ENCODE measurements around the gene METTL15.
"Not testable (repeated sequence)": the region's sequence is repeated elsewhere in the genome, so short reads cannot be mapped to it uniquely, and the experiment has no call there.

METTL15 gene

GRCh38 chr11:28110108-28110820 is 2.1 kb downstream of the METTL15 start:
- peak; percentile 29 for DNase-seq (ENCODE audit: low read depth)

- DNase-seq (ENCODE audit: low read depth) = no peak
Measured at GRCh38 chr11:28110821-28111200, 2.6 kb downstream of the METTL15 start.

- no peak for DNase-seq (ENCODE audit: low read depth)
Measured at GRCh38 chr11:28114116-28114515, 5.9 kb downstream of the METTL15 start.

DNA sequence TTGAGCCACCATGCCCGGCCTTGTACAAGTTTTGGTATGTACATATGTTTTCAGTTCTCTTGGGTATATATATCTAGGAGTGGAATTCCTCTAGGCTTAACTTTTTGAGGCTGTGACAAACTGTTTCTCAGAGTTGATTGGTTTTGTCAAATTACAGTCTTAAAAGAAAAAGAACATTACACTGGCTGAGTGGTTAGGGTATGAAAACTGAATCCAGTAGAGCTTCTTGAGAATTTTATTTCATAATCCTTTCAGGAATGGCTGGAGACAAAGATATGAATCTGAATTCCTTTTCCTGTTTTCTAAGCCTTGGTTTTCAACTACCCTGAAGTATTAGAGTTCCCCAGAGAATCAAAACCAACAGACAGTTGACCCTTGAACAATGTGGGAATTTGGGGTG is 6.5 kb downstream of the METTL15 start:
- no peak for DNase-seq (ENCODE audit: low read depth)

DNA sequence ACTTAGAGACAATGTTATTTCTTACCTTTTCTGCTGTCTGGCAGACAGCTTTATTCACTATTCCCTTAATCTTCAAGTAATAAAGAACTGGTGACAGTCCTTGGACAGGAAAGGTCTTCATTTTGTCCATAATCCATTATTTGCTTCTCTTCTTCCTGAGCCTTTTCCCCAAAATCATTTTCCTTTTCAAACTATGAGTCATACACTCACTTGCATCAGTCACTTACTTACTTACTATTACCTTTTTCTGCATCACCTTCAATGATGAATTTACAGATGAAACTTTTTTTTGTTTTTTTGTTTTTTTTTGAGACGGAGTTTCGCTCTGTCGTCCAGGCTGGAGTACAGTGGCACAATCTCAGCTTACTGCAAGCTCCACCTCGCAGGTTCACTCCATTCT is 9.5 kb downstream of the METTL15 start:
- no peak for DNase-seq (ENCODE audit: low read depth)

DNA sequence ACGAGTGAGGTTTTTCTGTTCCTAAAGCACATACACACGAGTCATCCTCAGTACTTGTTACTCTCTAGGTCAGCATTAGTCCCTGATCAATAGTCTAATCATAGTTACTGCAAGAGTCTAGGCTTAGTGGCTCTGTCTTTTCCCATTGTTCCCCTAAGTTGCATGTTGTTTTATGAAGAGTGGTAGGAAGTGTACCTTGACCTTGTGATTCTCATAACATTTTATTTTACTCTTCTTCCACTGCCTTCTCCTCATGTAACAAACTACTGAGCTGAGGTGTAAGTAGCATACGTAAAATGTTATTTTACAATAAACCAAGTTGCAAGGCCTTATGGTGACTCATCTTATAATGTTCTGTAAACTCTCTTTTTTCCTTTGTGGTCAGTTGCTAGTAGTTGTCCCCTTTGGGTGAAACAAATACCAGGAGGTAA is 15.0 kb downstream of the METTL15 start:
- DNase-seq (ENCODE audit: low read depth) = no peak

DNA sequence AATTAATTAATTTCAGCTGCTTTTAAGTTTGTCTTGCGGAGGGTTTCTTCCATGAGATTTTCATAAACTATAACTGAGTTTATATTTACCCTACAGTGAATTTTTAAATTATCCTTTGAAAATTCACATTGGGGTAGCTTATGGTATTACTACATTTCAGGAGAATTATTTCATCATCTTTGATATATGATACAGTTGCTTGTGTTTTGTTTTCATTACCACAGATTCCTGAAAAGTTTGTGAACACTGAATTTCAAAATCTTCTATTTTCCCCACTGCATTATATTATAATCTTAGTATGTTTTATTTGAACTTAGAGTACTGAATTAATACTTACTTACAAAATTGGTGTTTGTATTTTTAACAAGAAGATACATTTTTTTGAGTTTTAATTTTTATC is 24.4 kb downstream of the METTL15 start:
- no peak for DNase-seq (ENCODE audit: low read depth)

DNA sequence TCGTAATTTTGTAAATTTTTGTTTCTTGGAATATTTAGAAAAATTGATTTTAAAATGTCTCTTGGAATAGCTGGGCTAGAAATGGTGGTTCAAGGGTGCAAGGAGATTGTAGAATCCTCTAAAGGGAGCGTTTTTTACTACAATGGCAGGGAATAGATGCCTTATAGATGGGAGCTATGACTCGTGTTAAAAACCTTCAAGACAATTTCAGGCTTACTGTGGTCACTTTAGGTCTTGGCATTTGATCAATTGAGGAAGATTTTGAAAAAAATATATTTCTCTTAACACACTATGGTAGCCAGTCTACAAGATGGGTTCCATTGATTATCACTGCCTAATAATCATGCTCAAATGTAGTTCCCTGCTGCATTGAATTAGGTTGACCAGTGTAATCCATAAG is 25.0 kb downstream of the METTL15 start:
- no peak for DNase-seq (ENCODE audit: low read depth)

- not testable (repeated sequence) for DNase-seq (ENCODE audit: low read depth)
Measured at GRCh38 chr11:28136157-28136556, 28.0 kb downstream of the METTL15 start.

DNA sequence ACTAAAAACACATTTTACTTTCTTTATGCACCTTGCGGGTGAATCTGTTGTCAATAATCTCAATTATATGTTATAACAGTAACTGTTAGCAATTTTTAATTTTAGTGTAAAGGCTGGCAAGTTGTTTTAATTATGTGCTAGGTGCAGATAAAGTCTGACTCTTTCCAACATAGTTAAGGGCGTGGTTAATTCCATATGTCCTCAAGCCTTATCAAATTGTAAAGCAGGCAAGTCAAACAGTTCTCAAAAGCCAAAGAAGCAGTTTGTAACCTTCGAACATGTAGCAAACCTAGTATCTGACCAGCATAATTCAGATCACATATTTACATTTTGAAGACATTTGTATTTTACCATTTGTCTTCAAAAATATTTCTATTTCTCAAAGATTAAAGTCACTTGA is 29.2 kb downstream of the METTL15 start:
- DNase-seq (ENCODE audit: low read depth) = no peak

GRCh38 chr11:28137832-28138231 is 29.6 kb downstream of the METTL15 start:
- DNase-seq (ENCODE audit: low read depth) = no peak

DNA sequence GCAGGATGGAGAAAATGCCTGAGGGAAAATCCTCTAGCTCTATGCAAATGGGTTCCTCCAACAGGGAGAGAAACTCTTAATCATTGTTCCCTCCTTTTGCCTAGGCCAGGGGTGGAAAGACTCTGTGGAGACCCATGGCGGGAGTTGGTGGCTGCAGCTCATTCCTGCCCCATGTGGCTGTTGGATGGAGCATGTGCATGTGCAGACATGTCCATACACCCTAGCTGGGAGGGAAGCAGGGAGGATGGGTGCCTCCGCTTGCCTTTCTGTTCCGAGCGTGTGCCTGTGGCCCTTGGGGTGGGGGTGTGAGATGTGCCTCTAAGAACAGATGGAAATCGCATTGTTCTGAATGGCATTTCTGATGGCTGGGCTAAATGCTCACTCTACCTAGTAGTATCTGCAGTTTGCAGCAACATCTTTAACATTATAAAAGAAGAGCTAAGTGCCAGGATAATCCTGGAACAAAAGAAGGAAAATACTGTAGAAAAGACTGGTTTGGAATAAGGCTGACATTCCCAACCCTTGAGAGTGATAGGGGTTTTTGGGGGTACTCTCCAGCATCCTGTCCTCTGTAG is 31.7 kb downstream of the METTL15 start:
- no peak for DNase-seq (ENCODE audit: low read depth)

- DNase-seq (ENCODE audit: low read depth) = no peak
Measured at GRCh38 chr11:28140689-28141455, 32.7 kb downstream of the METTL15 start.

- no peak for DNase-seq (ENCODE audit: low read depth)
Measured at GRCh38 chr11:28142724-28143123, 34.5 kb downstream of the METTL15 start.

DNA sequence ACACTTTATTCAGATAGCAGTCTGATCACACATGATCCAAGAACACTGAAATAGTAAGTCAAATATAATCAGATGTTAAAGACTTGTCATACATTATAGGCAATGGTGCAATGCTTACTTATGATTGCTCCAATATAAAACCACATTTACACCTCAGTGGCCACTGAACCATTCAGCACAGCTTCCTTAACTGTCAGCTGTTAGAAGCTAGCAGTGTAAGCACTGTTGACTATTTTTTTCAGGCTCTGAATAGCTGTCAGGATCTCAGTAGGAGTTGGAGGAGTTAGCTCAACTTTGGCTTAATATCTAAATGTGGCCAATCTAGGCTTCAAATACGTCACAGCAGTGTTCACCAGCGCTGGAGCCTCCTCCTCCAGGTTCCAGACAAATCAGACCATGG is 36.6 kb downstream of the METTL15 start:
- no peak for DNase-seq (ENCODE audit: low read depth)

GRCh38 chr11:28146123-28146751 is 38.0 kb downstream of the METTL15 start:
- no peak for DNase-seq (ENCODE audit: low read depth)

GRCh38 chr11:28152743-28153142 is 44.6 kb downstream of the METTL15 start:
- DNase-seq (ENCODE audit: low read depth) = no peak

GRCh38 chr11:28153586-28153985 is 45.4 kb downstream of the METTL15 start:
- DNase-seq (ENCODE audit: low read depth) = no peak

DNA sequence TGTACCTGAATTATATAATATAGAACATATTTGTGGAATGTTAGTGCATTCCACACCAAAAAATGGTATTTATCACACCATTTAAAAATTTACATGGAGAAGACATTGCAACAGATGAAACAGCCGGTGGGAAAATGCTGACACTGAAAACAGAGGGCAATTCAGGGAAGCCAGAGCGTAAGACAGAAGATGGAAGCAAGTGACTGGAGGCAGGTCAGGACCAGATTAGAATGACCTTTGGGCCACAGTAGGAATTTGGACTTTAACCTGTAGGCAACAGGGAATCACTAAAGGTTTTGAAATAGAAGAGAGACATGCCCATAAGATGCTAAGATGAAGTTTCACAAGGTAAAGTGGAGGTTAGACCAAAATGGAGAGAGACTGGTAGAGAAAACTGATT is 60.5 kb downstream of the METTL15 start:
- DNase-seq (ENCODE audit: low read depth) = no peak

DNA sequence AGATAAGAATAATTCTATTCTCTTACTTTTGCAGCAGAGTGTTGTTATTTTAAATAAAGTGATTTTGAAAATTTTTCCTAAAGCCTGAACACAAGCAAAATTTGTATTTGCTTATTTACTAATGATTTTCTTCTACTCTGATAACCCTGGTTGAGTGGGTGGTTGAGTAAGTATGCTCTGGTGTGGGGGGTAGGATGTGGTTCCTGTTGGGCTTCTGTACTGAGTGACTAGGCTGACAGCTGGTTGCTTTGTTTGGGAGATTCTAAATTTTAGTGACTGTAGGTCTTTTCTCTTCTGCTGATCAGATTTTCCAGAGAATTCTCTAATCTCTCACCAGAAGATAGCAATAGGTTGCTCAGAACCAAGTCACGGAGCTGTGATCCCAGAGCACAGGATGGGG is 61.6 kb downstream of the METTL15 start:
- no peak for DNase-seq (ENCODE audit: low read depth)

DNA sequence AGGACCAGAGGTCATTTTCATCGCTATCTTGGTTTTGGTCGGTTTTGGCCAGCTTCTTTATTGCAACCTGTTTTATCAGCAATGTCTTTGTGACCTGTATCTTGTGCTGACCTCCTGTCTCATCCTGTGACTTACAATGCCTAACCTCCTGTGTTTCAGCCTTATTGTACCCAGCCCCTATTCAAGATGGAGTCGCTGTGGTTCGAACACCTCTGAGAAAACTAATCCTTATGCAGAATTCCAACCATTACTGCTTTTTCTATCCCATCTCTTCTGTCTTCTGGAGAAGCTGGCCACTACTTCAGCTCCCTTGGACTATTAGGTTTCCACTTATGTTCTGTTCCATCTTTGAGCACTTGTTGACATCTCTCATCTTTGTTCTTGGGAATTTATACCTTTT is 62.6 kb downstream of the METTL15 start:
- no peak for DNase-seq (ENCODE audit: low read depth)

- no peak for DNase-seq (ENCODE audit: low read depth)
Measured at GRCh38 chr11:28176351-28176750, 68.2 kb downstream of the METTL15 start.

GRCh38 chr11:28195449-28195848 is 87.3 kb downstream of the METTL15 start:
- no peak for DNase-seq (ENCODE audit: low read depth)
